IPS DF 6.9 (cell line): ENCODE measurements around the gene NAPB.

Source experiments
- DNase-seq: peaks from one replicate; pipeline ENCODE4 v3.0.0-alpha.2; 2013; ENCODE audit warnings: low read depth, low spot score
- H3K27ac ChIP-seq: one replicate; pipeline ENCODE4 v1.5.1; 2013; ENCODE audit warnings: low read length, control low read depth
- H3K27me3 ChIP-seq: 2 replicates; pipeline ENCODE4 v1.6.1; 2013; ENCODE audit warnings: mild to moderate bottlenecking, low read length; ENCODE audit not compliant: control insufficient read depth, insufficient read depth
- H3K36me3 ChIP-seq: 2 replicates; pipeline ENCODE4 v1.6.1; 2013; ENCODE audit warnings: low read length; ENCODE audit not compliant: control insufficient read depth, insufficient read depth
- H3K4me1 ChIP-seq: 2 replicates; pipeline ENCODE4 v1.6.1; 2013; ENCODE audit warnings: low read length; ENCODE audit not compliant: control insufficient read depth, insufficient read depth
- H3K4me3 ChIP-seq: 2 replicates; pipeline ENCODE4 v1.5.1; 2013; ENCODE audit warnings: mild to moderate bottlenecking, low read length
- H3K9me3 ChIP-seq: 2 replicates; pipeline ENCODE4 v1.6.1; 2013; ENCODE audit warnings: low read length, inconsistent platforms; ENCODE audit not compliant: control insufficient read depth, insufficient read depth
- WGBS: extraction: QIAGEN DNeasy Blood & Tissue Kit; methylation state at CpG from one replicate; pipeline ENCODE4 v1.1.7; 2013; ENCODE audit warnings: mixed read lengths, missing lambda C conversion rate; ENCODE audit not compliant: insufficient read length, insufficient coverage; 5-methylcytosine and 5-hydroxymethylcytosine counted together

The NAPB gene

GRCh38 chr20:23437126-23437899 is 16.0 kb upstream of the NAPB start:
- H3K9me3 ChIP-seq: no peaks in the 10 kb centered on the region
- H3K36me3 ChIP-seq: no peaks in the 10 kb centered on the region
- H3K4me1 ChIP-seq: no peaks in the 10 kb centered on the region
- no peaks in the 10 kb centered on the region for H3K27me3 ChIP-seq
- no peak for DNase-seq
- WGBS: no CpG with 5 or more reads among the region's 9 CpGs
- H3K27ac ChIP-seq: no peak overlapping the region
- H3K4me3 ChIP-seq: no peak overlapping the region

GRCh38 chr20:23436681-23437080 is 15.4 kb upstream of the NAPB start:
- no peak for DNase-seq
- Histone ChIP-seq H3K27me3 (no peaks in the 10 kb centered on the region), H3K36me3 (no peaks in the 10 kb centered on the region), H3K4me3 (no peak overlapping the region), H3K27ac (no peak overlapping the region), H3K4me1 (no peaks in the 10 kb centered on the region), H3K9me3 (no peaks in the 10 kb centered on the region)
- no CpG with 5 or more reads among the region's 3 CpGs for WGBS

GRCh38 chr20:23435626-23436539 is 14.6 kb upstream of the NAPB start:
- no peaks in the 10 kb centered on the region for H3K36me3 ChIP-seq
- H3K27ac ChIP-seq: no peak overlapping the region
- H3K4me3 ChIP-seq: no peak overlapping the region

GRCh38 chr20:23434521-23435313 is 13.4 kb upstream of the NAPB start:
- Histone ChIP-seq H3K27me3 (no peaks in the 10 kb centered on the region), H3K9me3 (no peaks in the 10 kb centered on the region), H3K4me3 (no peak overlapping the region), H3K4me1 (no peaks in the 10 kb centered on the region), H3K36me3 (no peaks in the 10 kb centered on the region), H3K27ac (no peak overlapping the region)
- DNase-seq: no peak
- no CpG with 5 or more reads among the region's 7 CpGs for WGBS

More at GRCh38 chr20:23435626-23436539, 14.6 kb upstream of the NAPB start:
- Histone ChIP-seq H3K27me3 (no peaks in the 10 kb centered on the region), H3K4me1 (no peaks in the 10 kb centered on the region), H3K9me3 (no peaks in the 10 kb centered on the region)
- WGBS: no CpG with 5 or more reads among the region's 11 CpGs
- no peak for DNase-seq

GRCh38 chr20:23433628-23434027 is 12.3 kb upstream of the NAPB start:
- no peaks in the 10 kb centered on the region for H3K4me1 ChIP-seq
- H3K4me3 ChIP-seq: no peak overlapping the region
- H3K36me3 ChIP-seq: no peaks in the 10 kb centered on the region
- H3K9me3 ChIP-seq: no peaks in the 10 kb centered on the region
- WGBS: no CpG with 5 or more reads among the region's 3 CpGs
- no peak overlapping the region for H3K27ac ChIP-seq
- no peaks in the 10 kb centered on the region for H3K27me3 ChIP-seq
- no peak for DNase-seq

GRCh38 chr20:23425129-23425528 is 3.8 kb upstream of the NAPB start:
- H3K4me1 ChIP-seq: no peaks in the 10 kb centered on the region; the same call in 1 of the 2 replicates
- H3K4me3 ChIP-seq: no peak overlapping the region
- no CpG with 5 or more reads among the region's 9 CpGs for WGBS
- no peak overlapping the region for H3K27ac ChIP-seq
- no peaks in the 10 kb centered on the region for H3K36me3 ChIP-seq
- no peaks in the 10 kb centered on the region for H3K27me3 ChIP-seq
- H3K9me3 ChIP-seq: no peaks in the 10 kb centered on the region
- DNase-seq: no peak

- Histone ChIP-seq H3K4me3 (peak overlapping the region; percentile 83), H3K27ac (no peak overlapping the region), H3K27me3 (no peaks in the 10 kb centered on the region), H3K36me3 (no peaks in the 10 kb centered on the region), H3K4me1 (no peaks in the 10 kb centered on the region; the same call in 1 of the 2 replicates), H3K9me3 (no peaks in the 10 kb centered on the region)
- no peak for DNase-seq
- WGBS: no CpG with 5 or more reads among the region's 58 CpGs
Measured at GRCh38 chr20:23419995-23420901, 1.0 kb downstream of the NAPB start.

- no peak overlapping the region for H3K27ac ChIP-seq
- no CpG with 5 or more reads among the region's 5 CpGs for WGBS
- H3K4me1 ChIP-seq: no peaks in the 10 kb centered on the region; the same call in 1 of the 2 replicates
- H3K9me3 ChIP-seq: no peaks in the 10 kb centered on the region
- no peak for DNase-seq
- no peaks in the 10 kb centered on the region for H3K27me3 ChIP-seq
- no peak overlapping the region; the same call in 1 of the 2 replicates for H3K4me3 ChIP-seq
- no peaks in the 10 kb centered on the region for H3K36me3 ChIP-seq
Measured at GRCh38 chr20:23419657-23419994, 1.7 kb downstream of the NAPB start.

- H3K27me3 ChIP-seq: no peaks in the 10 kb centered on the region
Measured at GRCh38 chr20:23417861-23418260, 3.4 kb downstream of the NAPB start.

More at GRCh38 chr20:23417861-23418260, 3.4 kb downstream of the NAPB start:
- Histone ChIP-seq H3K9me3 (no peaks in the 10 kb centered on the region), H3K36me3 (no peaks in the 10 kb centered on the region), H3K4me1 (no peaks in the 10 kb centered on the region; the same call in 1 of the 2 replicates), H3K27ac (no peak overlapping the region), H3K4me3 (no peak overlapping the region)
- no peak for DNase-seq
